Activated CD4-positive, alpha-beta memory T cell treated with anti-CD3 and anti-CD28 coated beads, Interleukin-2, amount 10 ng/mL, durations not matched to agents 7 days and 5 days (primary cell): Measurements from ENCODE around the gene ZNF396. TPM values are rescaled to one million over a fixed set of nuclear protein-coding genes. Genes with fewer than 3 reads are reported as not detected.

Experiments
- CTCF ChIA-PET: fragments of 350-600 bp; sonication (Branson Sonifier 250); formaldehyde crosslinking; loops from one replicate; lab custom pipeline; 2021; ENCODE audit warnings: antibody characterized with exemption, inconsistent platforms; lab: Charles Lee
- POLR2A ChIA-PET: fragments of 350-600 bp; sonication (Branson Sonifier 250); formaldehyde crosslinking; loops from one replicate; lab custom pipeline; 2021; ENCODE audit warnings: antibody characterized with exemption; lab: Charles Lee
- DNase-seq: peaks from one replicate; pipeline ENCODE4 v3.0.0-alpha.2; 2020
- H3K27ac Mint-ChIP-seq: one replicate; pipeline ENCODE4 v1.8.0; 2021; ENCODE audit warnings: mild to moderate bottlenecking, mixed read lengths
- H3K27me3 Mint-ChIP-seq: one replicate; pipeline ENCODE4 v1.8.0; 2021; ENCODE audit warnings: mixed read lengths
- H3K36me3 Mint-ChIP-seq: one replicate; pipeline ENCODE4 v1.8.0; 2021; ENCODE audit warnings: low read depth, mixed read lengths
- H3K4me1 Mint-ChIP-seq: one replicate; pipeline ENCODE4 v1.8.0; 2021; ENCODE audit warnings: mixed read lengths
- H3K4me3 Mint-ChIP-seq: one replicate; pipeline ENCODE4 v1.8.0; 2021; ENCODE audit warnings: mild to moderate bottlenecking, mixed read lengths
- H3K9me3 Mint-ChIP-seq: one replicate; pipeline ENCODE4 v1.8.0; 2021; ENCODE audit warnings: mixed read lengths
- total RNA-seq, 2 experiments: library from RNA; stranded (reverse); gene quantifications; one replicate each; pipeline ENCODE4 v1.2.3, GENCODE V29; 2021

The ZNF396 gene
- total RNA-seq = 1 to 10 TPM in 1 of 2 experiments, under 1 TPM in 1; 0.95 to 1.7 TPM

- Mint-ChIP-seq H3K9me3 (no peaks in the 10 kb centered on the region), H3K4me1 (peaks cover 11% of the 10 kb centered on the region), H3K27ac (no peak within 1 kb of the TSS), H3K36me3 (no peaks in the 10 kb centered on the region), H3K27me3 (peaks cover 19% of the 10 kb centered on the region), H3K4me3 (peak within 1 kb of the TSS; percentile 76)
- ChIA-PET CTCF (no interaction called here), POLR2A (interaction anchor here (0.9 to 1.0 kb wide), 2 partner anchors 33 to 121 kb away, joined by 3 to 4 read pairs; partner anchors contain the start of genes INO80C and ZNF24)
- peak; percentile 76 for DNase-seq
Measured at GRCh38 chr18:35376742-35377695, at the start of gene ZNF396. Gene ZNF396 (minus strand): TSS chr18:35377337. CDS start chr18:35374292, 3,045 bp downstream.

GRCh38 chr18:35426786-35427185 lies 49.6 kb upstream of the ZNF396 start:
- Mint-ChIP-seq H3K27ac (no peak overlapping the region), H3K9me3 (no peaks in the 10 kb centered on the region), H3K4me3 (no peak overlapping the region), H3K4me1 (no peaks in the 10 kb centered on the region), H3K27me3 (no peaks in the 10 kb centered on the region), H3K36me3 (no peaks in the 10 kb centered on the region)
- CTCF ChIA-PET = no interaction called here
- no peak for DNase-seq
- POLR2A ChIA-PET = no interaction called here

GRCh38 chr18:35424356-35424755 lies 47.2 kb upstream of the ZNF396 start:
- DNase-seq = no peak
- Mint-ChIP-seq H3K4me3 (no peak overlapping the region), H3K4me1 (no peaks in the 10 kb centered on the region), H3K27ac (no peak overlapping the region), H3K27me3 (peaks cover 2% of the 10 kb centered on the region), H3K9me3 (no peaks in the 10 kb centered on the region), H3K36me3 (no peaks in the 10 kb centered on the region)
- CTCF ChIA-PET = no interaction called here
- POLR2A ChIA-PET = no interaction called here

- CTCF ChIA-PET = no interaction called here
- Mint-ChIP-seq H3K9me3 (peaks cover 3% of the 10 kb centered on the region), H3K4me3 (no peak overlapping the region)
Measured at GRCh38 chr18:35422237-35422636, 45.1 kb upstream of the ZNF396 start.

GRCh38 chr18:35418610-35419009 lies 41.5 kb upstream of the ZNF396 start:
- Mint-ChIP-seq H3K4me3 (no peak overlapping the region), H3K27me3 (peaks cover 30% of the 10 kb centered on the region), H3K4me1 (peaks cover 8% of the 10 kb centered on the region), H3K36me3 (no peaks in the 10 kb centered on the region), H3K27ac (no peak overlapping the region), H3K9me3 (peaks cover 5% of the 10 kb centered on the region)
- no peak for DNase-seq
- ChIA-PET POLR2A (no interaction called here), CTCF (interaction anchor here (0.8 kb wide), 1 partner anchor 32 kb away, joined by 3 read pairs; no protein-coding TSS in a partner anchor)

More at GRCh38 chr18:35422237-35422636, 45.1 kb upstream of the ZNF396 start:
- no peak overlapping the region for H3K27ac Mint-ChIP-seq
- H3K36me3 Mint-ChIP-seq = no peaks in the 10 kb centered on the region
- H3K27me3 Mint-ChIP-seq = peaks cover 9% of the 10 kb centered on the region
- POLR2A ChIA-PET = no interaction called here
- no peaks in the 10 kb centered on the region for H3K4me1 Mint-ChIP-seq
- DNase-seq = no peak

GRCh38 chr18:35417223-35417622 lies 40.1 kb upstream of the ZNF396 start:
- Mint-ChIP-seq H3K9me3 (peaks cover 5% of the 10 kb centered on the region), H3K36me3 (no peaks in the 10 kb centered on the region), H3K27ac (no peak overlapping the region), H3K4me3 (no peak overlapping the region), H3K4me1 (peaks cover 8% of the 10 kb centered on the region), H3K27me3 (peaks cover 36% of the 10 kb centered on the region)
- no peak for DNase-seq
- CTCF ChIA-PET = no interaction called here
- POLR2A ChIA-PET = no interaction called here

GRCh38 chr18:35415511-35416073 lies 38.5 kb upstream of the ZNF396 start:
- Mint-ChIP-seq H3K9me3 (peaks cover 5% of the 10 kb centered on the region), H3K36me3 (no peaks in the 10 kb centered on the region), H3K27me3 (peaks cover 37% of the 10 kb centered on the region), H3K27ac (no peak overlapping the region), H3K4me3 (no peak overlapping the region), H3K4me1 (peaks cover 8% of the 10 kb centered on the region)
- ChIA-PET POLR2A (no interaction called here), CTCF (no interaction called here)
- no peak for DNase-seq

- Mint-ChIP-seq H3K27ac (no peak overlapping the region), H3K4me1 (peaks cover 12% of the 10 kb centered on the region), H3K4me3 (no peak overlapping the region), H3K36me3 (no peaks in the 10 kb centered on the region), H3K27me3 (peaks cover 35% of the 10 kb centered on the region), H3K9me3 (peaks cover 5% of the 10 kb centered on the region)
- DNase-seq = no peak
- CTCF ChIA-PET = interaction anchor here (0.7 kb wide), 1 partner anchor 27 kb away, joined by 3 read pairs; no protein-coding TSS in a partner anchor
- POLR2A ChIA-PET = no interaction called here
Measured at GRCh38 chr18:35413163-35413511, 36.0 kb upstream of the ZNF396 start.

- CTCF ChIA-PET = no interaction called here
- no peak for DNase-seq
- no peaks in the 10 kb centered on the region for H3K36me3 Mint-ChIP-seq
- peaks cover 12% of the 10 kb centered on the region for H3K4me1 Mint-ChIP-seq
- no peaks in the 10 kb centered on the region for H3K9me3 Mint-ChIP-seq
- POLR2A ChIA-PET = no interaction called here
- H3K27ac Mint-ChIP-seq = no peak overlapping the region
- H3K27me3 Mint-ChIP-seq = peaks cover 28% of the 10 kb centered on the region
- no peak overlapping the region for H3K4me3 Mint-ChIP-seq
Measured at GRCh38 chr18:35411625-35412351, 34.7 kb upstream of the ZNF396 start.

- H3K4me3 Mint-ChIP-seq = no peak overlapping the region
- H3K27me3 Mint-ChIP-seq = peaks cover 24% of the 10 kb centered on the region
- H3K36me3 Mint-ChIP-seq = no peaks in the 10 kb centered on the region
- no peak for DNase-seq
- ChIA-PET CTCF (interaction anchor here (1.1 kb wide), 1 partner anchor 179 kb away, joined by 3 read pairs; no protein-coding TSS in a partner anchor), POLR2A (no interaction called here)
- H3K4me1 Mint-ChIP-seq = peaks cover 7% of the 10 kb centered on the region
- H3K27ac Mint-ChIP-seq = no peak overlapping the region
- no peaks in the 10 kb centered on the region for H3K9me3 Mint-ChIP-seq
Measured at GRCh38 chr18:35410561-35410960, 33.4 kb upstream of the ZNF396 start.

- Mint-ChIP-seq H3K36me3 (no peaks in the 10 kb centered on the region), H3K9me3 (no peaks in the 10 kb centered on the region), H3K27ac (no peak overlapping the region), H3K4me1 (peaks cover 4% of the 10 kb centered on the region), H3K4me3 (no peak overlapping the region), H3K27me3 (peaks cover 18% of the 10 kb centered on the region)
- CTCF ChIA-PET = interaction anchor here (1.1 kb wide), 1 partner anchor 179 kb away, joined by 3 read pairs; no protein-coding TSS in a partner anchor
- no peak for DNase-seq
- POLR2A ChIA-PET = no interaction called here
Measured at GRCh38 chr18:35409911-35410310, 32.8 kb upstream of the ZNF396 start.

- H3K4me1 Mint-ChIP-seq = peaks cover 4% of the 10 kb centered on the region
Measured at GRCh38 chr18:35408843-35409261, 31.7 kb upstream of the ZNF396 start.

More at GRCh38 chr18:35408843-35409261, 31.7 kb upstream of the ZNF396 start:
- ChIA-PET POLR2A (no interaction called here), CTCF (interaction anchor here (0.8 to 2.6 kb wide), 3 partner anchors 22 to 179 kb away, joined by 3 to 9 read pairs (median 6); no protein-coding TSS in a partner anchor)
- Mint-ChIP-seq H3K27me3 (peaks cover 12% of the 10 kb centered on the region), H3K4me3 (no peak overlapping the region), H3K9me3 (no peaks in the 10 kb centered on the region), H3K27ac (no peak overlapping the region), H3K36me3 (no peaks in the 10 kb centered on the region)
- no peak for DNase-seq
